Transverse colon (tissue), 4 donors: Measurements from ENCODE around the gene CRMP1. TPM values are rescaled to one million over a fixed set of nuclear protein-coding genes. Genes with fewer than 3 reads are reported as not detected.

Experiments
- DNase-seq: peaks from one replicate; pipeline ENCODE4 v3.0.0-alpha.2; 2019
- H3K27ac ChIP-seq, 4 donors: fragments of 200-600 bp; sonication (generic); 2 replicates each; pipeline ENCODE4 v1.5.1; 2016 to 2018; ENCODE audit warnings: inconsistent platforms in 4 of 4
- H3K27me3 ChIP-seq: fragments of 200-600 bp; sonication (generic); 2 replicates; pipeline ENCODE4 v1.5.1; 2017; ENCODE audit warnings: inconsistent platforms
- H3K36me3 ChIP-seq, 4 donors: fragments of 200-600 bp; sonication (generic); 2 replicates each; pipeline ENCODE4 v1.5.1; 2017 to 2019; ENCODE audit warnings: inconsistent platforms in 4 of 4
- H3K4me1 ChIP-seq, 4 donors: fragments of 200-600 bp; sonication (generic); 2 replicates each; pipeline ENCODE4 v1.5.1; 2017 to 2020; ENCODE audit warnings: inconsistent platforms in 4 of 4
- H3K4me3 ChIP-seq, 4 donors: fragments of 200-600 bp; sonication (generic); 1 replicate in 1 of 4; 2 replicates in 3 of 4; pipeline versions ENCODE4 v1.5.1 to v1.6.1; 2017 to 2019; ENCODE audit warnings: inconsistent platforms in 4 of 4
- H3K9me3 ChIP-seq, 2 donors: fragments of 200-600 bp; sonication (generic); 2 replicates each; pipeline ENCODE4 v1.5.1; 2017 to 2019; ENCODE audit warnings: inconsistent platforms in 2 of 2
- CTCF ChIP-seq, 5 experiments: fragments of 200-600 bp in 3 of 5; fragments of 450-650 bp in 2 of 5; sonication (generic) in 3 of 5; IDR thresholded peaks; 1 replicate in 2 of 5; 2 replicates in 3 of 5; pipeline ENCODE4 v1.5.1; 2016 to 2017; ENCODE audit warnings: antibody characterized with exemption in 5 of 5, inconsistent platforms in 3 of 5, mild to moderate bottlenecking in 2 of 5, moderate library complexity in 1 of 5
- EP300 ChIP-seq: sonication (generic); formaldehyde crosslinking; IDR thresholded peaks from one replicate; pipeline ENCODE4 v1.6.1; 2017; ENCODE audit warnings: antibody characterized with exemption, low read depth
- POLR2A ChIP-seq: fragments of 450-650 bp; IDR thresholded peaks from one replicate; pipeline ENCODE4 v1.6.1; 2016; ENCODE audit warnings: antibody characterized with exemption, mild to moderate bottlenecking, moderate library complexity
- POLR2AphosphoS5 ChIP-seq, 3 donors: sonication (generic); formaldehyde crosslinking; IDR thresholded peaks; one replicate each; pipeline ENCODE4 v1.6.1; 2016; ENCODE audit warnings: antibody characterized with exemption in 3 of 3
- WGBS, 2 donors: methylation state at CpG; one replicate each; pipeline ENCODE4 v1.1.5; 2018; ENCODE audit warnings: low coverage in 1 of 2; 5-methylcytosine and 5-hydroxymethylcytosine counted together
- in situ Hi-C, 4 donors: fragments of 200-750 bp; cut with MboI; loops; one replicate each; pipeline versions ENCODE4 v1.15.0 to v1.15.1; 2017; ENCODE audit warnings: low sequenced_read_pairs in 3 of 4, low pct_ligation_motif_present in 1 of 4, low pct_unique_long_range_greater_than_20kb in 1 of 4
- intact Hi-C: fragments of 100-400 bp; cut with DNase I; formaldehyde crosslinking; loops from one replicate; pipeline ENCODE4 v1.15.1; 2023; ENCODE audit warnings: low total_unique reads
- small RNA-seq, 4 donors: library from RNA; depleted of rRNA; stranded (forward); fragments of <200 nt; gene quantifications; one replicate each; pipeline ENCODE3, GENCODE V24; 2016
- total RNA-seq, 4 donors: library from RNA; depleted of rRNA; stranded (reverse); fragments of >200 nt; gene quantifications; one replicate each; pipeline ENCODE4 v1.1.0, GENCODE V29; 2016

CRMP1 gene
- total RNA-seq, 4 donors from 2014 or later = 0.55 to 3.0 (median 2.1) TPM; not detected in 1

GRCh38 chr4:5772528-5773270 lies 120.2 kb downstream of the CRMP1 start:
- intact Hi-C loops = no loop called here
- no peak overlapping the region for H3K27ac ChIP-seq
- H3K4me3 ChIP-seq = no peak overlapping the region
- H3K27me3 ChIP-seq = no peaks in the 10 kb centered on the region
- WGBS, 2 donors = 88% methylated on average over 9 of the region's 9 CpGs; no CpG with 5 or more reads in 1 of the 2 donors
- no peaks in the 10 kb centered on the region for H3K4me1 ChIP-seq
- TF ChIP-seq POLR2AphosphoS5 (IDR thresholded peaks at IDR 0.05) = no peak
- TF ChIP-seq EP300 = no peak
- no peak for TF ChIP-seq POLR2A
- TF ChIP-seq CTCF (IDR thresholded peaks at IDR 0.05) = no peak
- no peak for DNase-seq
- H3K9me3 ChIP-seq = peaks cover 9 to 10% of the 10 kb centered on the region in 2 donors
- in situ Hi-C loops = no loop called here
- H3K36me3 ChIP-seq = peaks cover 0 to 6% (median 0%) of the 10 kb centered on the region in 4 donors

Small RNAs within 50 kb of the gene (small RNA-seq; reads per million reads assigned to genes)
- gene MIR378D1 = 0 reads per million in 4 donors

Other genes starting within 250 kb of the CRMP1 start
- gene EVC2, start 184.5 kb downstream of the CRMP1 start, total RNA-seq = 10 to 100 TPM in 1 of 4 donors, 1 to 10 TPM in 2, under 1 TPM in 1; 0.20 to 10.5 (median 3.9) TPM
- 10 to 100 TPM in 3 of 4 donors, 1 to 10 TPM in 1; 6.0 to 45.8 (median 12.0) TPM for gene EVC, start 181.9 kb downstream of the CRMP1 start, total RNA-seq
- 1 to 10 TPM in 1 of 4 donors, under 1 TPM in 2, not detected in 1; 0.14 to 4.9 (median 0.32) TPM for gene C4orf50, start 125.3 kb upstream of the CRMP1 start, total RNA-seq